Suprapubic skin (tissue), 4 donors: ENCODE results near the gene VPS25. TPM values are rescaled to one million over a fixed set of nuclear protein-coding genes. Genes with fewer than 3 reads are reported as not detected.

Experiments used
- DNase-seq, 2 donors: peaks; one replicate each; pipeline ENCODE4 v3.0.0-alpha.2; 2019; ENCODE audit warnings: low spot score in 2 of 2
- H3K27ac ChIP-seq: fragments of 200-600 bp; sonication (generic); one replicate; pipeline ENCODE4 v1.5.1; 2019
- H3K27me3 ChIP-seq: fragments of 200-600 bp; sonication (generic); one replicate; pipeline ENCODE4 v1.5.1; 2019
- H3K36me3 ChIP-seq: fragments of 200-600 bp; sonication (generic); one replicate; pipeline ENCODE4 v1.5.1; 2019
- H3K4me1 ChIP-seq: fragments of 200-600 bp; sonication (generic); one replicate; pipeline ENCODE4 v1.5.1; 2019
- H3K4me3 ChIP-seq: fragments of 200-600 bp; sonication (generic); one replicate; pipeline ENCODE4 v1.5.1; 2019; ENCODE audit warnings: mild to moderate bottlenecking
- H3K9me3 ChIP-seq: fragments of 200-600 bp; sonication (generic); one replicate; pipeline ENCODE4 v1.5.1; 2019
- CTCF ChIP-seq, 2 donors: fragments of 200-600 bp in 1 of 2; fragments of 450-650 bp in 1 of 2; sonication (generic) in 1 of 2; IDR thresholded peaks; one replicate each; pipeline ENCODE4 v1.5.1; 2016 to 2019; ENCODE audit warnings: antibody characterized with exemption in 2 of 2, mild to moderate bottlenecking in 1 of 2, moderate library complexity in 1 of 2
- EP300 ChIP-seq: sonication (generic); formaldehyde crosslinking; IDR thresholded peaks from one replicate; pipeline ENCODE4 v1.6.1; 2017; ENCODE audit warnings: antibody characterized with exemption
- POLR2A ChIP-seq, 2 donors: fragments of 450-650 bp; IDR thresholded peaks; one replicate each; pipeline ENCODE4 v1.6.1; 2017; ENCODE audit warnings: antibody characterized with exemption in 2 of 2, mild to moderate bottlenecking in 2 of 2, moderate library complexity in 2 of 2
- POLR2AphosphoS5 ChIP-seq, 3 donors: sonication (generic); formaldehyde crosslinking; IDR thresholded peaks; one replicate each; pipeline ENCODE4 v1.6.1; 2017; ENCODE audit warnings: antibody characterized with exemption in 3 of 3
- WGBS: methylation state at CpG from one replicate; pipeline ENCODE4 v1.1.5; 2018; 5-methylcytosine and 5-hydroxymethylcytosine counted together
- total RNA-seq, 4 donors: library from RNA; depleted of rRNA; stranded (reverse); fragments of >200 nt; gene quantifications; one replicate each; pipeline ENCODE4 v1.1.0, GENCODE V29; 2016

The VPS25 gene
- total RNA-seq, 4 donors from 2014 or later: 49.1 to 66.5 (median 59.0) TPM

GRCh38 chr17:42809250-42809649 lies 36.0 kb downstream of the VPS25 start:
- Histone ChIP-seq H3K27me3 (no peaks in the 10 kb centered on the region), H3K27ac (no peak overlapping the region), H3K4me3 (no peak overlapping the region), H3K4me1 (no peaks in the 10 kb centered on the region), H3K36me3 (peaks cover 41% of the 10 kb centered on the region), H3K9me3 (no peaks in the 10 kb centered on the region)
- no peak for TF ChIP-seq POLR2AphosphoS5 (IDR thresholded peaks at IDR 0.05)
- TF ChIP-seq EP300: no peak
- WGBS: 35% methylated on average over 3 of the region's 3 CpGs
- no peak for DNase-seq

GRCh38 chr17:42814633-42815399 lies 41.6 kb downstream of the VPS25 start:
- Histone ChIP-seq H3K27ac (peak overlapping the region; percentile 24), H3K36me3 (peaks cover 97% of the 10 kb centered on the region), H3K4me1 (no peaks in the 10 kb centered on the region), H3K4me3 (no peak overlapping the region), H3K27me3 (no peaks in the 10 kb centered on the region), H3K9me3 (no peaks in the 10 kb centered on the region)
- TF ChIP-seq POLR2A (IDR thresholded peaks at IDR 0.05) (no peak), POLR2AphosphoS5 (IDR thresholded peaks at IDR 0.05) (no peak), CTCF (IDR thresholded peaks at IDR 0.05) (no peak)
- 68% methylated on average over 8 of the region's 8 CpGs for WGBS
- no peak for DNase-seq

- H3K27ac ChIP-seq: no peak overlapping the region
- 76% methylated on average over 1 of the region's 1 CpG for WGBS
These were observed 44.6 kb downstream of the VPS25 start for GRCh38 chr17:42817866-42818265.

GRCh38 chr17:42818379-42818778 lies 45.1 kb downstream of the VPS25 start:
- H3K9me3 ChIP-seq: no peaks in the 10 kb centered on the region
- WGBS: 71% methylated on average over 3 of the region's 5 CpGs
- TF ChIP-seq POLR2A (IDR thresholded peaks at IDR 0.05) (no peak), POLR2AphosphoS5 (IDR thresholded peaks at IDR 0.05) (no peak), EP300 (no peak), CTCF (IDR thresholded peaks at IDR 0.05) (no peak)
- no peak overlapping the region for H3K4me3 ChIP-seq
- no peak for DNase-seq
- H3K4me1 ChIP-seq: peaks cover 10% of the 10 kb centered on the region
- H3K27ac ChIP-seq: no peak overlapping the region
- no peaks in the 10 kb centered on the region for H3K27me3 ChIP-seq
- H3K36me3 ChIP-seq: peaks cover 87% of the 10 kb centered on the region

More at GRCh38 chr17:42817866-42818265, 44.6 kb downstream of the VPS25 start:
- peaks cover 92% of the 10 kb centered on the region for H3K36me3 ChIP-seq
- DNase-seq: no peak
- no peak overlapping the region for H3K4me3 ChIP-seq
- H3K27me3 ChIP-seq: no peaks in the 10 kb centered on the region
- H3K9me3 ChIP-seq: no peaks in the 10 kb centered on the region
- H3K4me1 ChIP-seq: peaks cover 5% of the 10 kb centered on the region
- TF ChIP-seq EP300 (no peak), POLR2AphosphoS5 (IDR thresholded peaks at IDR 0.05) (no peak), POLR2A (IDR thresholded peaks at IDR 0.05) (no peak), CTCF (IDR thresholded peaks at IDR 0.05) (no peak)

GRCh38 chr17:42819939-42820535 lies 46.8 kb downstream of the VPS25 start:
- WGBS: 48% methylated on average over 2 of the region's 2 CpGs
- Histone ChIP-seq H3K36me3 (peaks cover 70% of the 10 kb centered on the region), H3K4me3 (no peak overlapping the region), H3K27me3 (no peaks in the 10 kb centered on the region), H3K9me3 (no peaks in the 10 kb centered on the region), H3K4me1 (peaks cover 18% of the 10 kb centered on the region), H3K27ac (no peak overlapping the region)
- TF ChIP-seq POLR2A (IDR thresholded peaks at IDR 0.05) (no peak), EP300 (no peak), POLR2AphosphoS5 (IDR thresholded peaks at IDR 0.05) (no peak), CTCF (IDR thresholded peaks at IDR 0.05) (peak; percentile 35 to 64)
- peak in 1 of 2 donors; percentile 70 for DNase-seq
